CD1c-positive myeloid dendritic cell (primary cell): ENCODE results near the gene TIFAB.
A peak's percentile ranks its signal among the peaks of the same experiment; 100 is the strongest.

Experiments used
- DNase-seq: peaks from one replicate; pipeline ENCODE4 v3.0.0-alpha.2; 2016; ENCODE audit errors: extremely low spot score

TIFAB gene

DNA sequence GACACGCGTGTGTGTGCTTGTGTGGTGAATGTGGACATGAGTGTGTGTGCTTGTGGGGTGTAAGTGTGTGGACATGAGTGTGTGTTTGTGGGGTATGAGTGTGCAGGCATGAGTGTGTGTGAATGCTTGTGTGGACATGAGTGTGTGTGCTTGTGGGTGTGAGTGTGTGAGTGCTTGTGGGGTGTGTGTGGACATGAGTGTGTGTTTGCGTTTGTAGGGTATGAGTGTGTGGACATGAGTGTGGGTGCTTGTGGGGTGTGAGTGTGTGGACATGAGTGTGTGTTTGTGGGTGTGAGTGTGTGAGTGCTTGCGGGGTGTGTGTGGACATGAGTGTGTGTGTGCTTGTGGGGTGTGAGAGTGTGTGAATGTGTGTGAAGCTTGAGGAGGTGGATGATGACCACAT is 29.8 kb upstream of the TIFAB start:
- DNase-seq, result no peak

- peak; percentile 88 for DNase-seq
Observed at GRCh38 chr5:135481387-135481786, 29.2 kb upstream of the TIFAB start.

- no peak for DNase-seq
Observed at GRCh38 chr5:135480511-135480910, 28.4 kb upstream of the TIFAB start.

DNA sequence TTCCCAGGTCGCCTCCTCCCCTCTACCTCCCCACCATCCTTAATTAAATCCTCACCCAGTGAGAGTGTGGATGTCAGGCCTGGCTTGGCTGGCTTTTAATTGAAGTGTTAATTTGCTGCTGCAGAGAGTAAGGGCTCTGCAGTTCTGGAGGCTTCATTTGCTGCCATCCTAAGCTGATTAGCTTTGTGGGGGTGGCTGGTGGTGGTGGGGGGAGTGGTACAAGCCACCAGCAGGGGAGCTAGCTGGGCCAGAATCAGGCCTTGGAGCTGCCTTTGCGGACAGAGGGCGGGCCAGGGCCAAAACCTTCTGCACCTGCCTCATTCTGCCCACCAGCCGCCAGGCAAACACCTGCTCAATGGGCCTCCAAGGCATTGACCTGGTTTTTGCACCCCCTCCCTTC is 26.8 kb upstream of the TIFAB start:
- DNase-seq, result no peak

DNA sequence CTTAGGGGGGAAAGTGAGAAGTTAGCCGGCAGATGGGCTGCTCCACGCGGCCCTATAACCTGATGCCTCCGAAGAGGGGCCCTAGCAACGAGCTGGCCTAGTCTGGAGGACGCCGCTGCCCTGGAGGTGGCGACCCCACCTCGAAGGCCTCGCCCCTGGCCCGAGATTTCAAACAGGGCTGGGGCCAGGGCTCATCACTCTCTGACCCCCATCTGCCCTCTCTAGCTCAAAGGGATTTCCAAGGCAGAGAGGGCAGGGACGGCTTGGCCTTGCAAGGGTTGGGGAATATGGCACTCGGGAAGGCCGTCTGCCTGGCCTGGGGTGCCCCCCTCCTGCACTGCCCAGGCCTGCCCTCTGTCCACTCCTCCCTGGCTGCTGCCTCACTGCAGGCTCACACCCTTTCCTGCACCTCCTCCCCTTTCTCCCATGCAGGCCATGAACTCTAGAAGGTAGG is 25.5 kb upstream of the TIFAB start:
- no peak for DNase-seq

DNA sequence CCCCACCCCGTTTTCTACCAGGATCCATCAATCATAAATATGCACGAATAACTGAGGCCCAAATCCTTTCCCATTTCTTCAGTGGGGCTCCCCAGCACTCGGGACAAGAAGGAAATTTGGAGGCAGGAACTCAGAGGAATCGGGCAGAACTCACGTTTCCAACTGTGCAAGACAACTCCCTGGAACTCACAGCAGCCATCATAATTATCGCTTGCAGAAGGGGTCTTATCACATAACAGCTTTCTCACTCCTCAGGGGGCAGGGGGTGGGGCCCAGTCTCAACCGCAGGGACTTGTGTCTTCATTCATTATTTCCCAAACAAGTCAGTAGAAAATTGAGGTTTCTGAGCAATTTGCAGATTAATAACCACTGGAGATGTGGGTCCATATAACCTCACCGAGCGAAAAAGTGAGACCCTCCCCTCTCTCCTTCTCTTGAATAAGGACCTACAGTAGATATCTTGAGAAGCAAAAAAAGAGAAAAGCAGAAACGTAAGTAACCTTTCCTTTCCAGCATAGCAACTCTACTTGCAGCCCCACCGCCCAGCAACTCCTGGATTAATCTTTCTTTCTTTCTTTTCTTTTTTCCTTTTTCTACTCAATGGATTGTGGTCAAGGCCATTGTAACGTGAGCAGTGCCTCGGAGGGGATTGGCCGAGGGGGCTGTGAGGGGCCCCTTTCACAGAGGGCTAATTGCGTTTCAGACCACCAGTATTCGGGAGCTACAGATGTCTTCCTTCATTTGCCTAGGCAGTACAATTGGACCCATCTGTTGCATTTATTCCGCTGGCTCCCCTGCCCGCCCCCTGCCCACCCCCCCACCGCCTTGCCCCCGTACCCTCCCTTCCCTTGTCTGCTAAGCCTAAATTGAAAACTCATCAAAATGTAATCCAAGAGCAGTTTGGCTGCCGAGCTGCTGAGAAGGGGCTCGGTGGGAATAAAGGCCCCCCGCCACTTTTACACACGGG is 24.7 kb upstream of the TIFAB start:
- DNase-seq, result no peak

DNA sequence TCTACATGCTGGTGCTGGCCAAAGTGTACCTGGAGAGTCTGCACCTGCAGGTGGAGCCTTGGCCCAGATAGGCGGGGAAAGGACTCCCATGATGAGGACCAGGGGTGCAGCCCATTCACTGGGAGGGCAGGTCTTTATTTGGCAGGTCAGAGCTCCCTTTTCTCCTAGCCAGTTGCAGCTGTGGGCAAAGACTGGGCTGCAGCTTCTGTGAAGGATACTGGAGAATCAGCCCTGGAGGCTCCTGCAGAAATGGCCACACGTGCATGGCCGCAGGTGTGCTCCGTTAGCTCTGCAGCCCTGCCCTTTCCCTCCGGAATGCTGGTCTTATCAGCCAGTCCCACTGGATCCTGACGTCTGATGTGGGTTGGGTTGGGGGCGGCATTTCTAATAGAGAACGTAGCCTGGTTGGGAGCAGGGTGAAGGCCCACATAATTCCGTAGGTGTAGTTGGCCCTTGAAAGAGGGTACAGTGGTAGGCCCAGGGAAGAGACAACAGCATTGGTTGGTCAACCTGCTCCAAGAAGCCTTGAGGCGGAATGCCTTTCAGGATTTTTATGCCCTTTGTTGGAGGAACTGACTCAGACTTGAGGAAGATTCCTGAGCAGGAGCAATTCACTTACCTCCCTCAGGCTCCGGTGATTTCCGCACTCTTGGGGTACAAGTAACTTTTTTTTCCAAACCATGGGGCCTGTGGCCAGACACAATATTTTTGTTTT is 22.0 kb upstream of the TIFAB start:
- no peak for DNase-seq

DNA sequence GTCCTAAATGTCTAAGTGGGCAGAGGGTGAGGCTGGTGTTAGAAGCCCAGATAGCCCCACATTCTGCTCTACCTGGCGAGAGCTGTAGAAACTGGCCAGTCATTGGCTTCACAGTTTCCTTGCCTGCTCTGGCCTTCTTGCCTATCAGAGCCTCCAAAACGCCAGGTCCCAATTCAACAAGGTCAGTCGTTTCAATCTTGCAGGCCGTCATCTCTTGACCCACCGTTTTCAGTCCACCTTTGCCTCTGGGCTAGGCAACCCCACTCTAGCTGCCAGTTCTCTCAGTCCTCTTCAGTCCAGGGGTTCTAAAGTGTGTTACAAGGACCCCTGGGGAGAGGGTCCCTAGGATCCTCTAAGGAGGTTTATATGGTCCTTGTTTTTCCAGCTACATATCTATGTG is 20.0 kb upstream of the TIFAB start:
- DNase-seq, result no peak

- DNase-seq, result no peak
Observed at GRCh38 chr5:135471726-135472125, 19.6 kb upstream of the TIFAB start.

GRCh38 chr5:135469911-135470310 is 17.8 kb upstream of the TIFAB start:
- DNase-seq, result no peak

GRCh38 chr5:135468541-135468940 is 16.4 kb upstream of the TIFAB start:
- DNase-seq, result no peak

- DNase-seq, result no peak
Observed at GRCh38 chr5:135467871-135468485, 15.8 kb upstream of the TIFAB start.

GRCh38 chr5:135467051-135467625 is 15.0 kb upstream of the TIFAB start:
- no peak for DNase-seq

GRCh38 chr5:135466178-135467050 is 14.3 kb upstream of the TIFAB start:
- peak; percentile 84 for DNase-seq

GRCh38 chr5:135465391-135466122 is 13.4 kb upstream of the TIFAB start:
- DNase-seq, result no peak

DNA sequence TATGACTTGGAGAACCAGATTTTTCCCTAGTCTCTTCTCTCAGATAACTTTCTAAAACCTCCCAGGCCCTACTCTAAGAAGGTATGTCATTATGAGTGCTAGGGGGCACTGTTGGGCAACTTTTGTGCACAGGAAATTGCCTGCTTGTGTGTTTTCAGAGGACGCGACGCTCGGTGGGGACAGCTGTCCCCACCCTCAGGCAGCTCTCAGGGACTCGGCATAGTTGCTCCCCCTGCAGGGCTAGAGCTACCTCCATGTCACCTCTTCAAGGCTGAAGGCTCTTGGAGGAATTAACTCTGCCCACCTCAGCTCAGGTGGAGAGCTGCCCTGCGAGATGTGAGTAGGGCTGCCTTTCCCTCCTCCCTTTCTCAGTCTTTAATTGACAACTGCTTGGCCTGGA is 10.2 kb upstream of the TIFAB start:
- peak; percentile 81 for DNase-seq

GRCh38 chr5:135461481-135462151 is 9.5 kb upstream of the TIFAB start:
- DNase-seq, result no peak

DNA sequence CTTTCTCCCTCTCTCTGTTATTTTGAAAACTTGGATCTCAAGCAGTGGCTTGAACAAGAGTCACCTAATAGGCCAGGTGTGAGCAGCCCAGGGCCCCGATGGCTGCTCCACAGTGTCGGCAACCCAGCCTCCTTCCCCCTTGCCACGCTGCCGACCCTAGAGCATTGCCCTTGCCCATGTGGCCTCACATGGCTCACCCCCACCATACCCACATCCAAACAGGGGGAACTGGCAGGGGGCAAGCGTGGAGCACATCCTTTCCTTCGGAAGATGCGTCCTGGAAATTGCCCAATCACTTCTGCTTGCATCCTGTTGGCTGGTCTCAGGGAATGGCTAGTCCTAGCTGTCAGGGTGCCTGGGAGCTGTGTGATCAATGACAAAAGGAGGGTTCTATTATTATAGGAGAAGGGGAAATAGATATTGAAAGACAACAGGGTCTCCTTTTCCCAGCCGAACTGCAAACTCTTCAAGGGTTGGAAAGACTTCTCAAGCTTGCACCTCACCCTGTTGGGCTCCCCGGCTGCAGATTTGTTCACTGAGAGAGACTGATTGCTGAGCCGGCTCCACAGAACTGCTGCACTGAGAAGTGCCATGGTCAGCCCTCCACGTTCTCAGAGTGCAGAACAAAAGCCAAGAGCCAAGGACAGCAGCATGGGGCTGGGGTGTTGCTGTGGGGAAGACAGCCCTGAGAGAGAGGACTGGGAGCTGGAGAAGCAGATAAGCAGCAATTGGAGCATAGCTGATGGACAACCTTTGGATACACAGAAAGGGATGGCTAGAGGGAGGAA is 8.3 kb upstream of the TIFAB start:
- DNase-seq, result no peak

DNA sequence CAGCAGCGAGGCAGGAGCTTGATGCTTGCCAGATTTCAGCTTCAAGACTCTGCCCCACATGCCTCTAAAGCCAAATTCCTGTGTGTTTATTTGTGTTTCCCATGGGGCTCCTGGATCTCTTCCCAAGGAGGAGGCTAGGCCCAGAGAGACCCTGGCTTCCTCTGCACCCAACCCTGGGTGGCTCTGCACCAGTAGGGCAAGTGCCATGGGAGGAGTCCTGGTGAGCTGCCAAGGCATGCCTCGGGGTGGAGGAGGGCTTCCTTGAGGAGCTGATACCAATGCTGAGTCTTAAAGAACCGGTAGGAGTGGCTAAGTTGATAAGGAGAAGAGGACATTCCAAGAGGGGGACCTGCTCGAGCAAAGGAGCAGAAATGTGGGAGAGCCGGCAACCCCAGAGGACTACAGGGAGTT is 6.8 kb upstream of the TIFAB start:
- no peak for DNase-seq
